ENCODE measurements around the gene MBD5. TPM values are rescaled to one million over a fixed set of nuclear protein-coding genes. Genes with fewer than 3 reads are reported as not detected.

MBD5 gene
- total RNA-seq, 6 experiments from 2014 or later = 7.9 to 15.6 (median 11.9) TPM

- 92% methylated on average over 5 of the region's 5 CpGs for WGBS (ENCODE audit: insufficient coverage, low coverage, low lambda C conversion rate, missing lambda C conversion rate)
- Histone ChIP-seq H3K4me3 (no peak overlapping the region), H3K27me3 (no peaks in the 10 kb centered on the region), H3K27ac (no peak overlapping the region), H3K9me3 (peaks cover 0 to 17% (median 2%) of the 10 kb centered on the region in 4 donors), H3K4me1 (no peaks in the 10 kb centered on the region), H3K36me3 (no peaks in the 10 kb centered on the region)
- TF ChIP-seq, protein P1, sequence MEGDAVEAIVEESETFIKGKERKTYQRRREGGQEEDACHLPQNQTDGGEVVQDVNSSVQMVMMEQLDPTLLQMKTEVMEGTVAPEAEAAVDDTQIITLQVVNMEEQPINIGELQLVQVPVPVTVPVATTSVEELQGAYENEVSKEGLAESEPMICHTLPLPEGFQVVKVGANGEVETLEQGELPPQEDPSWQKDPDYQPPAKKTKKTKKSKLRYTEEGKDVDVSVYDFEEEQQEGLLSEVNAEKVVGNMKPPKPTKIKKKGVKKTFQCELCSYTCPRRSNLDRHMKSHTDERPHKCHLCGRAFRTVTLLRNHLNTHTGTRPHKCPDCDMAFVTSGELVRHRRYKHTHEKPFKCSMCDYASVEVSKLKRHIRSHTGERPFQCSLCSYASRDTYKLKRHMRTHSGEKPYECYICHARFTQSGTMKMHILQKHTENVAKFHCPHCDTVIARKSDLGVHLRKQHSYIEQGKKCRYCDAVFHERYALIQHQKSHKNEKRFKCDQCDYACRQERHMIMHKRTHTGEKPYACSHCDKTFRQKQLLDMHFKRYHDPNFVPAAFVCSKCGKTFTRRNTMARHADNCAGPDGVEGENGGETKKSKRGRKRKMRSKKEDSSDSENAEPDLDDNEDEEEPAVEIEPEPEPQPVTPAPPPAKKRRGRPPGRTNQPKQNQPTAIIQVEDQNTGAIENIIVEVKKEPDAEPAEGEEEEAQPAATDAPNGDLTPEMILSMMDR (IDR thresholded peaks at IDR 0.05) = no peak
- TF ChIP-seq POLR2A (IDR thresholded peaks at IDR 0.05) = no peak
- intact Hi-C loops (cut with DNase I) = no loop called here
- DNase-seq = no peak
- ATAC-seq = no peak
Measured at GRCh38 chr2:148218326-148219075, 197.6 kb downstream of the MBD5 start.

GRCh38 chr2:148221166-148221565 is 200.3 kb downstream of the MBD5 start:
- no peak for ATAC-seq
- 90% methylated on average over 4 of the region's 4 CpGs for WGBS (ENCODE audit: insufficient coverage, low coverage, low lambda C conversion rate, missing lambda C conversion rate)
- Histone ChIP-seq H3K27ac (no peak overlapping the region), H3K4me1 (no peaks in the 10 kb centered on the region), H3K4me3 (no peak overlapping the region), H3K36me3 (no peaks in the 10 kb centered on the region), H3K27me3 (no peaks in the 10 kb centered on the region), H3K9me3 (peaks cover 0 to 17% (median 2%) of the 10 kb centered on the region in 4 donors)
- no peak for DNase-seq
- intact Hi-C loops (cut with DNase I) = no loop called here
- TF ChIP-seq, protein P1 (IDR thresholded peaks at IDR 0.05) = no peak
- no peak for TF ChIP-seq POLR2A (IDR thresholded peaks at IDR 0.05)

DNA sequence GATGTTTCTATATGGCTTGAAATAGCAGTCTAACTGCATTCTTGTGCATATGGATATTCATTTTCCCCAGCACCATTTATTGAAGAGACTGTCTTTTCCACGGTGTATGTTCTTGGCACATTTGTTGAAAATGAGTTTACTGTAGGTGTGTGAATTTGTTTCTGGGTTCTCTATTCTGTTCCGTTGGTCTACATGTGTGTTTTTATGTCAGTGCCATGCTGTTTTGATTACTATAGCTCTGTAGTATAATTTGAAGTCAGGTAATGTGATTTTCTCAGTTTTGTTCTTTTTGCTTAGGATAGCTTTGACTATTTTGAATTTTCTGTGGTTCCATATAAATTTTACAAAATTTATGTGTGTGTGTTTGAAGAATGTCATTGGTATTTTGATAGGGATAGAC is 201.0 kb downstream of the MBD5 start:
- no peaks in the 10 kb centered on the region for H3K36me3 ChIP-seq
- no peak overlapping the region for H3K27ac ChIP-seq
- peaks cover 0 to 17% (median 2%) of the 10 kb centered on the region in 4 donors for H3K9me3 ChIP-seq
- 94% methylated on average over 2 of the region's 2 CpGs for WGBS (ENCODE audit: insufficient coverage, low coverage, low lambda C conversion rate, missing lambda C conversion rate)
- no peak overlapping the region for H3K4me3 ChIP-seq
- intact Hi-C loops (cut with DNase I) = no loop called here
- no peaks in the 10 kb centered on the region for H3K27me3 ChIP-seq
- no peaks in the 10 kb centered on the region for H3K4me1 ChIP-seq
- ATAC-seq (no peak), DNase-seq (no peak)
- TF ChIP-seq POLR2A (IDR thresholded peaks at IDR 0.05) = no peak
- TF ChIP-seq, protein P1 (IDR thresholded peaks at IDR 0.05) = no peak

- 82% methylated on average over 3 of the region's 3 CpGs for WGBS (ENCODE audit: insufficient coverage, low coverage, low lambda C conversion rate, missing lambda C conversion rate)
- TF ChIP-seq POLR2A (IDR thresholded peaks at IDR 0.05) = no peak
- TF ChIP-seq, protein P1 (IDR thresholded peaks at IDR 0.05) = no peak
- ATAC-seq (no peak), DNase-seq (no peak)
- intact Hi-C loops (cut with DNase I) = no loop called here
- no peaks in the 10 kb centered on the region for H3K9me3 ChIP-seq
- no peaks in the 10 kb centered on the region for H3K4me1 ChIP-seq
- H3K36me3 ChIP-seq = no peaks in the 10 kb centered on the region
- H3K27me3 ChIP-seq = no peaks in the 10 kb centered on the region
- no peak overlapping the region for H3K4me3 ChIP-seq
- H3K27ac ChIP-seq = no peak overlapping the region
Measured at GRCh38 chr2:148231858-148232257, 211.0 kb downstream of the MBD5 start.
